SK-N-SH (cell line): ENCODE measurements around the gene TUBA8. TPM values are rescaled to one million over a fixed set of nuclear protein-coding genes. Genes with fewer than 3 reads are reported as not detected.

ENCODE experiments used
- CTCF ChIA-PET: fragments of 300-600, 350-600 bp; formaldehyde crosslinking; extraction: SDS; loops from one replicate; lab custom pipeline; 2021; lab: Yijun Ruan, JAX
- POLR2A ChIA-PET: fragments of 350-600 bp; sonication (Branson Sonifier 250); formaldehyde crosslinking; extraction: SDS; loops from one replicate; lab custom pipeline; 2020; ENCODE audit warnings: antibody characterized with exemption, inconsistent platforms; lab: Yijun Ruan, JAX
- DNase-seq: peaks from one replicate; pipeline ENCODE4 v3.0.0; 2012
- H2AFZ ChIP-seq: fragments of 200-600 bp; sonication (generic); 2 replicates; pipeline ENCODE4 v1.8.1; 2016; ENCODE audit warnings: antibody characterized with exemption, mild to moderate bottlenecking, low read depth
- H3F3A ChIP-seq: fragments of 200-600 bp; sonication (generic); replicated peaks from 2 replicates; pipeline ENCODE3; 2016; ENCODE audit warnings: antibody characterized with exemption, mild to moderate bottlenecking; ENCODE audit not compliant: insufficient read depth
- H3K27ac ChIP-seq, 2 experiments: fragments of 200-500 bp in 1 of 2; fragments of 200-600 bp in 1 of 2; sonication (Bioruptor generic) in 1 of 2; sonication (generic), shearing (Covaris generic) in 1 of 2; 2 replicates each; pipeline versions ENCODE4 v1.5.1 to v1.6.1; 2014 to 2016; ENCODE audit warnings: low read depth in 2 of 2, inconsistent platforms in 1 of 2, low read length in 1 of 2, mild to moderate bottlenecking in 1 of 2, mixed read lengths in 1 of 2
- H3K27me3 ChIP-seq: fragments of 200-600 bp; sonication (generic), shearing (Covaris generic); 2 replicates; pipeline ENCODE4 v1.6.1; 2016; ENCODE audit warnings: mixed run types; ENCODE audit not compliant: insufficient read depth
- H3K36me3 ChIP-seq, 2 experiments: fragments of 200-500 bp in 1 of 2; fragments of 200-600 bp in 1 of 2; sonication (Bioruptor generic) in 1 of 2; sonication (generic) in 1 of 2; replicated peaks in 1 of 2; 2 replicates each; pipeline versions ENCODE3 to v1.5.1; 2014 to 2016; ENCODE audit warnings: low read length in 1 of 2, mild to moderate bottlenecking in 1 of 2; ENCODE audit not compliant: insufficient read depth in 2 of 2, control insufficient read depth in 1 of 2
- H3K4me1 ChIP-seq, 2 experiments: fragments of 200-500 bp in 1 of 2; fragments of 200-600 bp in 1 of 2; sonication (Bioruptor generic) in 1 of 2; sonication (generic), shearing (Covaris generic) in 1 of 2; 2 replicates each; pipeline versions ENCODE4 v1.5.1 to v1.6.1; 2014 to 2016; ENCODE audit warnings: low read depth in 1 of 2, low read length in 1 of 2, mixed run types in 1 of 2; ENCODE audit not compliant: insufficient read depth in 2 of 2, control insufficient read depth in 1 of 2
- H3K4me2 ChIP-seq: fragments of 200-600 bp; sonication (generic), shearing (Covaris generic); 2 replicates; pipeline ENCODE4 v1.6.1; 2017; ENCODE audit warnings: mixed run types
- H3K4me3 ChIP-seq, 2 experiments: fragments of 200-500 bp in 1 of 2; fragments of 200-600 bp in 1 of 2; sonication (Bioruptor generic) in 1 of 2; sonication (generic), shearing (Covaris generic) in 1 of 2; 2 replicates each; pipeline versions ENCODE4 v1.5.1 to v1.8.1; 2014 to 2016; ENCODE audit warnings: low read depth in 2 of 2, inconsistent platforms in 1 of 2, low read length in 1 of 2, mild to moderate bottlenecking in 1 of 2, mixed read lengths in 1 of 2, moderate library complexity in 1 of 2
- H3K79me2 ChIP-seq: fragments of 200-600 bp; sonication (generic); 2 replicates; pipeline ENCODE4 v1.8.1; 2017; ENCODE audit warnings: mild to moderate bottlenecking; ENCODE audit not compliant: insufficient read depth
- H3K9ac ChIP-seq: fragments of 200-600 bp; sonication (generic); 2 replicates; pipeline ENCODE4 v1.6.1; 2017; ENCODE audit warnings: mixed run types
- H3K9me2 ChIP-seq: fragments of 200-600 bp; sonication (generic); 2 replicates; pipeline ENCODE4 v1.6.1; 2017; ENCODE audit warnings: mixed run types
- H3K9me3 ChIP-seq: fragments of 200-600 bp; sonication (generic); 2 replicates; pipeline ENCODE4 v1.6.1; 2017; ENCODE audit warnings: mixed run types, mild to moderate bottlenecking, moderate library complexity
- H4K20me1 ChIP-seq: fragments of 200-600 bp; sonication (generic); 2 replicates; pipeline ENCODE4 v1.6.1; 2017; ENCODE audit warnings: mild to moderate bottlenecking, mixed run types; ENCODE audit not compliant: insufficient read depth
- CHD2 ChIP-seq: fragments of 150-350 bp; IDR thresholded peaks from 2 replicates; pipeline ENCODE4 v1.6.1; 2018; ENCODE audit warnings: low read length; ENCODE audit not compliant: partially characterized antibody
- CTCF ChIP-seq: fragments of 200-600 bp; sonication (generic); IDR thresholded peaks from 2 replicates; pipeline ENCODE4 v1.6.1; 2017; ENCODE audit warnings: antibody characterized with exemption, mild to moderate bottlenecking, moderate library complexity
- EP300 ChIP-seq, 2 experiments: IDR thresholded peaks; 2 replicates each; pipeline versions ENCODE4 v1.4.0 to v1.6.1; 2012; ENCODE audit warnings: borderline replicate concordance in 1 of 2, low read depth in 1 of 2, low read length in 1 of 2
- FOSL2 ChIP-seq: IDR thresholded peaks from 2 replicates; pipeline ENCODE4 v1.4.0; 2012; ENCODE audit warnings: low read depth, mild to moderate bottlenecking, moderate library complexity, borderline replicate concordance
- GABPA ChIP-seq: IDR thresholded peaks from 2 replicates; pipeline ENCODE4 v1.4.0; 2012; ENCODE audit warnings: low read depth, mild to moderate bottlenecking
- IRF3 ChIP-seq: fragments of 150-350 bp; IDR thresholded peaks from 2 replicates; pipeline ENCODE4 v1.6.1; 2016; ENCODE audit warnings: mild to moderate bottlenecking, low read depth, low read length
- MXI1 ChIP-seq: IDR thresholded peaks from 2 replicates; pipeline ENCODE4 v1.6.1; 2012; ENCODE audit warnings: mild to moderate bottlenecking, low read depth, low read length, improper control_type of control experiment
- NFIC ChIP-seq: IDR thresholded peaks from 2 replicates; pipeline ENCODE4 v1.4.0; 2012; ENCODE audit warnings: borderline replicate concordance
- NRF1 ChIP-seq: IDR thresholded peaks from 2 replicates; pipeline ENCODE4 v1.6.1; 2012; ENCODE audit warnings: low read depth, mild to moderate bottlenecking, low read length
- POLR2AphosphoS5 ChIP-seq: IDR thresholded peaks from 2 replicates; pipeline ENCODE4 v1.6.1; 2012; ENCODE audit warnings: low read depth, low read length
- RAD21 ChIP-seq: IDR thresholded peaks from 2 replicates; pipeline ENCODE4 v1.6.1; 2012; ENCODE audit warnings: mild to moderate bottlenecking, low read length
- RCOR1 ChIP-seq: fragments of 150-350 bp; IDR thresholded peaks from 2 replicates; pipeline ENCODE4 v1.6.1; 2017; ENCODE audit warnings: antibody characterized with exemption, low read length
- SIN3A ChIP-seq: IDR thresholded peaks from 2 replicates; pipeline ENCODE4 v1.6.1; 2012; ENCODE audit warnings: low read depth, mild to moderate bottlenecking, low read length, moderate library complexity, borderline replicate concordance
- TAF1 ChIP-seq: IDR thresholded peaks from 2 replicates; pipeline ENCODE4 v1.6.1; 2012; ENCODE audit warnings: low read depth, mild to moderate bottlenecking, low read length, moderate library complexity, borderline replicate concordance
- TCF12 ChIP-seq: IDR thresholded peaks from 2 replicates; pipeline ENCODE4 v1.4.0; 2012
- YY1 ChIP-seq: IDR thresholded peaks from 2 replicates; pipeline ENCODE4 v1.4.0; 2012; ENCODE audit warnings: low read depth, mild to moderate bottlenecking
- ZBTB33 ChIP-seq: IDR thresholded peaks from 2 replicates; pipeline ENCODE4 v1.4.0; 2012; ENCODE audit warnings: low read depth, borderline replicate concordance
- WGBS: methylation state at CpG from one replicate; pipeline ENCODE4 v1.1.6; 2017; ENCODE audit warnings: low lambda C conversion rate; 5-methylcytosine and 5-hydroxymethylcytosine counted together
- polyA plus RNA-seq, 3 experiments: library from polyadenylated mRNA; depleted of rRNA; stranded (reverse); fragments of >200 nt; gene quantifications; 2 replicates each; pipeline ENCODE4 v1.2.3, GENCODE V29; 2012
- TF ChIP-seq, protein P1 (sequence below): IDR thresholded peaks from 2 replicates; pipeline ENCODE4 v1.4.0; 2012; ENCODE audit warnings: low read depth
- TF ChIP-seq, protein P2 (sequence below): IDR thresholded peaks from 2 replicates; pipeline ENCODE4 v1.6.1; 2012; ENCODE audit warnings: mild to moderate bottlenecking, low read depth, low read length, moderate library complexity

TUBA8 gene
- polyA plus RNA-seq, 1 of the 3 experiments (the other 2 are of a cell fraction), result 1.7 TPM

DNA sequence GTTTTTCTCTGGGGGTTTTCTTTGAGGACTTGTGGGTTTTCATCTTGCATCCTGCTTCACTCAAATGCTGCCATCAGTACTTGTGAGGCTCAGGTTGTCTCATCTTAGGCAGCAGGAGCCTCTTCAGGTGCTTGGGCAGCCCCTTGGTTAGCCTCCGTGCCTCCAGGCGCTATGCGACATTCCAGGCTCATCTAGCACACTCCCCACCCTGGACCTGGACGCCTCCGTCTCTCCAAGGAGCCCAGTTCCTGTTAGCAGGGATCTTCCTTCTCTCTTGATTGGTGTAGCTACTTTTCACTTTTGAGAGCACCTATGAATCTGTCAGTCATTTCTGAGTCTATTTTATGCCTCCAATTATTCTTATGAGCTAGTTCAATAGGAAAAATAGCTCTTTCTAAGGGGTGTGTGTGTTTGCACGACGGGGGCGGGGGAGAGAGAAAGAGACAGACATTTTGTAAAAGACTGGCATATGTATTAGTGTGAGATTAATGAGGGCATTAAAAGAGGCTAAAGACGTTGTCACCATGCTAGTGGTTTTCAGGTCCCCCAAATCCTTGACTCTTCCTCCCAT is 7.8 kb downstream of the TUBA8 start (continued):
- no peak for TF ChIP-seq IRF3

GRCh38 chr22:18119409-18120110 is 9.0 kb downstream of the TUBA8 start:
- Histone ChIP-seq H3K9me2 (no peaks in the 10 kb centered on the region), H3K9ac (no peak overlapping the region), H3K9me3 (no peaks in the 10 kb centered on the region), H3K27ac (no peak overlapping the region), H3K36me3 (no peaks in the 10 kb centered on the region), H3K4me1 (no peaks in the 10 kb centered on the region), H3K4me2 (no peak overlapping the region), H3K4me3 (no peak overlapping the region), H3K79me2 (no peaks in the 10 kb centered on the region), H3F3A (no peaks in the 10 kb centered on the region), H4K20me1 (no peaks in the 10 kb centered on the region), H3K27me3 (no peaks in the 10 kb centered on the region), H2AFZ (no peak overlapping the region)
- WGBS, result 92% methylated on average over 10 of the region's 18 CpGs
- ChIA-PET CTCF (no interaction called here), POLR2A (no interaction called here)
- no peak for DNase-seq
- no peak for TF ChIP-seq YY1
- TF ChIP-seq CTCF, result no peak
- TF ChIP-seq RCOR1, result no peak
- no peak for TF ChIP-seq ZBTB33
- no peak for TF ChIP-seq FOSL2
- no peak for TF ChIP-seq POLR2AphosphoS5
- TF ChIP-seq IRF3, result no peak
- no peak for TF ChIP-seq RAD21
- TF ChIP-seq TAF1, result no peak
- TF ChIP-seq NFIC, result no peak
- TF ChIP-seq GABPA, result no peak
- TF ChIP-seq, protein P1, sequence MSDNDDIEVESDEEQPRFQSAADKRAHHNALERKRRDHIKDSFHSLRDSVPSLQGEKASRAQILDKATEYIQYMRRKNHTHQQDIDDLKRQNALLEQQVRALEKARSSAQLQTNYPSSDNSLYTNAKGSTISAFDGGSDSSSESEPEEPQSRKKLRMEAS, result no peak
- TF ChIP-seq, protein P2, sequence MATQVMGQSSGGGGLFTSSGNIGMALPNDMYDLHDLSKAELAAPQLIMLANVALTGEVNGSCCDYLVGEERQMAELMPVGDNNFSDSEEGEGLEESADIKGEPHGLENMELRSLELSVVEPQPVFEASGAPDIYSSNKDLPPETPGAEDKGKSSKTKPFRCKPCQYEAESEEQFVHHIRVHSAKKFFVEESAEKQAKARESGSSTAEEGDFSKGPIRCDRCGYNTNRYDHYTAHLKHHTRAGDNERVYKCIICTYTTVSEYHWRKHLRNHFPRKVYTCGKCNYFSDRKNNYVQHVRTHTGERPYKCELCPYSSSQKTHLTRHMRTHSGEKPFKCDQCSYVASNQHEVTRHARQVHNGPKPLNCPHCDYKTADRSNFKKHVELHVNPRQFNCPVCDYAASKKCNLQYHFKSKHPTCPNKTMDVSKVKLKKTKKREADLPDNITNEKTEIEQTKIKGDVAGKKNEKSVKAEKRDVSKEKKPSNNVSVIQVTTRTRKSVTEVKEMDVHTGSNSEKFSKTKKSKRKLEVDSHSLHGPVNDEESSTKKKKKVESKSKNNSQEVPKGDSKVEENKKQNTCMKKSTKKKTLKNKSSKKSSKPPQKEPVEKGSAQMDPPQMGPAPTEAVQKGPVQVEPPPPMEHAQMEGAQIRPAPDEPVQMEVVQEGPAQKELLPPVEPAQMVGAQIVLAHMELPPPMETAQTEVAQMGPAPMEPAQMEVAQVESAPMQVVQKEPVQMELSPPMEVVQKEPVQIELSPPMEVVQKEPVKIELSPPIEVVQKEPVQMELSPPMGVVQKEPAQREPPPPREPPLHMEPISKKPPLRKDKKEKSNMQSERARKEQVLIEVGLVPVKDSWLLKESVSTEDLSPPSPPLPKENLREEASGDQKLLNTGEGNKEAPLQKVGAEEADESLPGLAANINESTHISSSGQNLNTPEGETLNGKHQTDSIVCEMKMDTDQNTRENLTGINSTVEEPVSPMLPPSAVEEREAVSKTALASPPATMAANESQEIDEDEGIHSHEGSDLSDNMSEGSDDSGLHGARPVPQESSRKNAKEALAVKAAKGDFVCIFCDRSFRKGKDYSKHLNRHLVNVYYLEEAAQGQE, result no peak
- TF ChIP-seq MXI1, result no peak
- TF ChIP-seq SIN3A, result no peak
- no peak for TF ChIP-seq CHD2
- no peak for TF ChIP-seq EP300 (IDR thresholded peaks at IDR 0.05; ENCODE audit: borderline replicate concordance in 1 of 2, low read depth in 1 of 2, low read length in 1 of 2)
- TF ChIP-seq NRF1, result no peak
- TF ChIP-seq TCF12, result no peak
